Hematopoietic multipotent progenitor cell treated with erythropoietin and hydrocortisone succinate and interleukin-3 and kit ligand, for 4 days (in vitro differentiated cells): ENCODE results near the gene DRAP1.

Experiments
- DNase-seq: peaks from one replicate; pipeline ENCODE4 v3.0.0-alpha.2; 2015

DRAP1 gene

GRCh38 chr11:65919141-65919572 lies at the start of gene DRAP1:
Gene DRAP1 (plus strand): TSS chr11:65919426. CDS start chr11:65919502, 76 bp downstream.
- DNase-seq = peak; percentile 100

GRCh38 chr11:65869643-65870306 lies 49.5 kb upstream of the DRAP1 start:
- DNase-seq = no peak

GRCh38 chr11:65870307-65870658 lies 48.9 kb upstream of the DRAP1 start:
- DNase-seq = no peak

GRCh38 chr11:65870706-65871681 lies 48.2 kb upstream of the DRAP1 start:
- DNase-seq = no peak

- no peak for DNase-seq
Observed at GRCh38 chr11:65871811-65872548, 47.2 kb upstream of the DRAP1 start.

- DNase-seq = no peak
Observed at GRCh38 chr11:65872586-65873317, 46.5 kb upstream of the DRAP1 start, which contains the start of gene EFEMP2. Gene EFEMP2 (minus strand): TSS chr11:65872800. CDS start chr11:65872354, 446 bp downstream.

GRCh38 chr11:65873318-65874156 lies 45.7 kb upstream of the DRAP1 start:
- peak; percentile 96 for DNase-seq

- peak; percentile 92 for DNase-seq
Observed at GRCh38 chr11:65879617-65880016, 39.6 kb upstream of the DRAP1 start, which contains the start of gene CTSW. Gene CTSW (plus strand): TSS chr11:65879837. CDS start chr11:65879855, 18 bp downstream.

GRCh38 chr11:65880027-65880426 lies 39.2 kb upstream of the DRAP1 start:
- no peak for DNase-seq

GRCh38 chr11:65880844-65881421 lies 38.3 kb upstream of the DRAP1 start:
- no peak for DNase-seq

GRCh38 chr11:65882120-65883057 lies 36.8 kb upstream of the DRAP1 start:
- no peak for DNase-seq

GRCh38 chr11:65883058-65883761 lies 36.0 kb upstream of the DRAP1 start:
- no peak for DNase-seq

GRCh38 chr11:65883786-65884715 lies 35.2 kb upstream of the DRAP1 start:
- no peak for DNase-seq

- peak; percentile 91 for DNase-seq
Observed at GRCh38 chr11:65884716-65885092, 34.5 kb upstream of the DRAP1 start.

- DNase-seq = no peak
Observed at GRCh38 chr11:65885231-65885630, 34.0 kb upstream of the DRAP1 start.

- no peak for DNase-seq
Observed at GRCh38 chr11:65885808-65886536, 33.3 kb upstream of the DRAP1 start.
